HG03575 (cell line): ENCODE data around the gene HPCAL1.
"Not testable (repeated sequence)": the region's sequence is repeated elsewhere in the genome, so short reads cannot be mapped to it uniquely, and the experiment has no call there.

ENCODE experiments used
- ATAC-seq: cut with Tn5 transposase; IDR thresholded peaks from one replicate; pipeline ENCODE4 v1.9.1; 2021; ENCODE audit not compliant: unreplicated experiment, insufficient number of reproducible peaks, low FRiP score; ENCODE audit errors: extremely low read depth

HPCAL1 gene

DNA sequence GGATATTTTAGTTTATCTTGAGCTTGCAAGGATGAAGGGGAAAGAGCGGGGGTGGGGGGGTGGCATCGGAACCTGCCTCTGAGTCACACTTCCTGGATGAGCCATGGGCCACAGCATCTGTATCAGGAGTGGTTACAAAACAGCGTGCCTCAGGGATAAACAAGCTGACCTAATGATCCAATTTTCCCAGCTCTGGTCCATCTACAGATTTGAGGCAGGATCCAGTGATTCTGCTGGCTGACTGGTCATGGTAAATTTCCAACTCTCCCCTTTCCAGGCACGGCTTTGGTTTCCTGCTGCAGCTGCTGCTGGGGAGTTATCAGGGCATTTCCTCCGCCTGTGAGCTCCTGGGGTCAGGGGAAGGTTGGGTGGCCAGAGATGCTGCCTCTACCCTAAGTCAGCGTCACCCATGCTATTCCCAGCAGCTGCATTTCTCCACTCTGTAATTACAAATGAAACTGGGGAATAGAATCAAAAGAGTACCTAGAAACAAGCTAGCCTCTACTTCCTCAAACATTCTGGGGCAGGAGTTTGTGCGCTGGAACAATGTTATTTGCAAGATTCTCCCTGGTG is 4.7 kb upstream of the HPCAL1 start:
- no peak for ATAC-seq

DNA sequence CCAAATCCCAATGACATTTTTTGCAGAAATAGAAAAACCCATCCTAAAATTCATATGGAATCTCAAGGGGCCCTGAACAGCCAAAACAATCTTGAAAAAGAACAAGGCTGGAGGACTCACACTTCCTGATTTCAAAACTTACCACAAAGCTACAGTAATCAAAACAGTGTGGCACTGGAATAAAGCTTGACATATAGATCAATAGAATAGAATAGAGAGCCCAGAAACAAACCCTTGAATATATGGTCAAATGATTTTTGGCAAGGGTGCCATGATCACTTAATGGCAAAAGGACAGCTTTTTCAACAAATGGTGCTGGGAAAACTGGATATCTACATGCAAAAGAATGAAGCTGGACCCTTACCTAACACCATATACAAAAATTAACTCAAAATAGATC is 3.9 kb upstream of the HPCAL1 start:
- not testable (repeated sequence) for ATAC-seq

DNA sequence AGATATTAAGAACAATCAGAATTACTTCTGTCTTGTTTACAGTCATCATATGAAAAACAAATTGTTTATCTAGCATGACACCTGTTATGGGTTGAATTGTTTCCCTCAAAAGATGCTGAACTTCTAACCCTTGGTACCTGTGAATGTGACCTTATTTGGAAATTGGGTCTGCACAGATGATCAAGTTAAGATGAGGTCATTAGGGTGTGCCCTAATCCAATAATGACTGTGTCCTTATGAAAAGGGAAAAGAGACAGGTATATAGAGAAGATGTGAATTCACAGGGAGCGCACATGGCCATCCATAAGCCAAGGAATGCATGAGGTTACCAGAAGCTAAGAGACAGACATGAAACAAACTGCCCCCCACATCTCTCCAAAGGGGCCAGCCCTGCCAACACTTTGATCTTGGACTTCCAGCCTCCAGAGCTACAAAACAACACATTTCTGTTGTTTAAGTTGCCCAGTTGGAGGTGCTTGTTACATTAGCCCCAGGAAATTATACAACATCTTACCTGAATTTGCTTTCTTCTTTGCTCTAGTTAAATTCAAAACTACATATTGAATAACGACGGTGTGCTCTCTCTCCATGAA is 2.3 kb upstream of the HPCAL1 start:
- no peak for ATAC-seq

DNA sequence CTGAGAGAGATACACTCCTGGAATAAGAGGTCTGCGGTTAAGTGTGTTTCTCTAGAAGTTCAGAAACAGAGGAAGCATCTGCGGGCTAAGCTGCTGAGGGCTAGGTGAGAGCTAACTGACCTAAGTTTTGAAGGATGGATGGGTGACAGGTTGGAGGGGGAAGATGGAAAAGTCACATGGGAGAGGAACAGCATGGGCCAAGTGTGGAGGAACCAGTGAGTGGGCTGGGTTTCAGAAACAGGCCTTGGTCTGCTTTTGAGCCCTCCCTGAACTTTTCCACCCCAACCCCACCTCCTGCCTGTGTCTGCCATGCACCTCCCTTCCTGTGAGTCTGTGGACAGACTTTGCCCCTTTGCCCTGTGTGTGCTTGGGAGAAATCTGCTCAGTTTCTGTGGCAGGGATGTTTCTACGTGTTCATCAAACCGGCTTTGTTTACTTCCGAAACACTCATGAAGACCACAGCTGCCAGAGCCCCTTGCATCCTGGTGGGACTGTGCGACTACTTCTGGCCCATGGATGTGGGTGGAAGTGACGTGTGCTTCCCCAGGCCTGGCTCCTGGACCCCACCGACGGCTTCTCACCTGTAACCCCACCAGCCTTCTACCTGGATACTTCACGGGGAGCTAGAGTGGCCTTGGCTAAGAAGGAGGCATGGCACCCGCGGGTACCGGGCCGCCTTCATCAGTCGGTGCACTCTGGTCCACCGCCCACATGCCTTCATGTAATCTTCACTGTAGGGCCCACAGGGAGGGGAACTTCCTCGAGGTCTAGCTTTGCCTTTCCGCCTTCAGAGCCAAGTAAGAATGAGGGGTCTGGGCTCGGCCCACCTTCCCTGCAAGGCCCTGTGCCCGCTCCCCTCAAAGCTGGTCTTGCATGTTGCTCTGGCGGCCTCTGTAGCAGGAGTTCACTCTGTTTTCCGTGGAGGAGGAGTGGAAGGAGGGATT is 1.4 kb upstream of the HPCAL1 start:
- ATAC-seq = no peak

DNA sequence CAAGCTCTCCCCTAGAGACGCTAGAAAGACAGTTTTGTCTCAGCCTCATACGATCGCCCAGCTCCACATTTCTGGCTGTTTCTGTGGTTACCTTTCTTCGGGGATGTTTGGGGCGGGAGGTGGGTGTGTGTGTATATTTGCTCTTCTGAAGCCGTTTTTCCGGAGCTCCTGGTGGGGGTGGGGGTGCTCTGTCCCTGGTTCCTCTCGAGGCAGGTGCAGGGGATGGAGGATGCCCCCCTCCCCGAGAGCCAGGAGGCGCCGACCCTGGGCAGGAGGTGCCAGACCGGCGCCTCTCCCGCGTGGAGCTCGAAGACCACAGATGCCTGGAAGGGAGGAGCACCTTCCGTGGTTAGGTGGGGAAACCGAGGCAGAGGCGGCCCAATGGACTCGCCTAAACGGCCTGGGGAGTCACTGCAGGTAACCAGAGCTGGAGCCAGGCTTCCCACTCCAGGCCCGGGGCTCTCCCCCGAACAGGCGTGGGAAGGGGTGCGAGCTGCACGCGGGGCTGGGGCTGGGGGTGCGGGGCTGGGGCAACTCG is 694 bp upstream of the HPCAL1 start:
- no peak for ATAC-seq

DNA sequence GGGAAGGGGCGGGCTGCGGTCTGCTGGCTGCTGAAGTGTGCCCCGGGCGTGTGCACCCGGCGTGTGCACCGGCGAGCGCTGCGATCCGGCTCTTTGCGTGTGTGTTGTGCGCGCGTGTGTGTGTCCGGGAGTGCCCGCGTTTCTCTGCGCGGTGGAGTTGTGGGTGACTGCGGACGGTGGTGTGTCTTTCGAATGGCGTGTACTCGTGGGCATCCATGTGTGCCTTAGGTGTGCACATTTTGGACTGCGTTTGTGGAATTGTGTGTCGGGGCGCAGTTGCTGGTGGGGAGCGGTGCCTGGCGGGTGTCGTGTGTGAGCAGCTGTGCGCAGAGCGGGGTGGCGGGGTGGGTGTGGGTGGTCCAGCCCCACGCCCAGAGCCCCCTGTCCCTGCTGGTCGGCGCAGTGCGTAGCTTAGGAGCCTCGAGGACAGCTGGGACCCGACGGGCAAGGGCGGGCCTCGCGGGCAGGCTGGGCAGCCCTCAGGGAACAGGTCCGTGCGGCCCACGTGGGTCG is 533 bp downstream of the HPCAL1 start:
- no peak for ATAC-seq

DNA sequence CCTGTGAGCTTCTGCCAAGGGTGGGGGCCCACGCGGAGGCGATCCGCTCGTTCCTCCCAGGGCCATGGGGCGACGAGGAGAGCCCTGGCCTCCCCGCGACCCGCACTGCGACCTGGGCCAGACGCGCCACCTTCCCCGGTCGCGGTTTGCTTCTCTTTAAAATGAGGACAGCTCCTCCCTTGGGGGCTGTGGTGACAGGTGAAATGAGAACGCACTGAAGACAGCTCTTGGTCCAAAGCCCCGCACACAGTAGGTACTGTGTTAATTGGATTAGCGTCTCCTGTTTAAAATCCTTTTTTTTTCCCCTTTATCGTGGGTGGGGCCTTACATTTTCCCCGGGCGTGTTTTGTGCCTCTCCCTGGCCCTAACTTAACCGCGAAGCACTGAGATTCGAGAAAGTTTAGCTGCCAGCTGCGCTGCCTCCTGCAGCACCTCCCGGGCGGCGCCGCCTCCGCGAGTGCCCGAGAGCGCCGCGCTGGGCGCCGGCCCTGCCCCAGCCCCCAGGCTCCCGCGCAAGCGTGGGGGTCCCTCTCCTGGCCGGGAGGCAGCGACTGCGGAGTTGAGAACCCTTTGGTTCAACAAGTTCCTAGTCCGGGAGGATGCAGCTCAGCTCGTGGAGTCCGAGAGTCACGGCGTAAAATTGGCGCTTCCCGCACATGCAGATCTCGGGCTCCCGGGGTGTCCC is 1.1 kb downstream of the HPCAL1 start:
- no peak for ATAC-seq

DNA sequence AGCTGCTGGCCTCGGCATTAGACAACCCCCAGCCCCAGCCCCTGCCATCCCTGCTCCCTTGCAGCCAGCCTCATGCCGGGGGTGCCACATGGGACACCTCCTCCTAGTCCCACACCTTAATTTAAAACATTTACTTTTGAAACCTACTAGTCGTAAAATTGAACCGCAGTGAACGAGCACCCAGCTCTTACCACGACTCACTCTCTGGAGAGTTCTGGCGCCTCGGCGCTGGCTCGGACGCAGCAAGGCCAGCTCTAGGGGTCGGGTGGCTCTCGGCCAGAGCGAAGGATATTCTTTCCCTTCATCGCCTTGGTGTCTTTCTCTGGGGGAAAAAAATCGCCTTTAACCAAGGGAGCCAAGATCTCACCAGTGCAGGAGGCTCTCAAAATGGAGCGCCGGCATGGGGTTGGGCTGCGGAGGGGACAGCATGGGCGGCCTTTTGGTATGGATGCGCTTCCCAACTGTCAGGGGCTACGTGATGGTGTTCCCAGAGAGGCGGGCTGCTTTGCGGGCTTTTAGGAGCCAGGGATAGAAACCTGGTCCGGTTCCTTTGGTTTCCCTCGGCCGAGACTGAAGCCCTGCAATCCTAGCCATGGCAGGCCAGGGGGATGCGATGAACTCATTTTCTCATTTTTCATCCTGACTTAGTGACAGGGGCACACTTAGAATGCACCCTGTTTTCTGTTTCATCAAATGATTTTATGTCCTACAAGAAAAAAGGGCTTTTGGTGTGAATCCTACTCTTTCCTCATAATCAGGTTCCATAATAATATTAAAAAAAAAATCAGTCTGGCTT is 2.0 kb downstream of the HPCAL1 start:
- ATAC-seq = no peak

DNA sequence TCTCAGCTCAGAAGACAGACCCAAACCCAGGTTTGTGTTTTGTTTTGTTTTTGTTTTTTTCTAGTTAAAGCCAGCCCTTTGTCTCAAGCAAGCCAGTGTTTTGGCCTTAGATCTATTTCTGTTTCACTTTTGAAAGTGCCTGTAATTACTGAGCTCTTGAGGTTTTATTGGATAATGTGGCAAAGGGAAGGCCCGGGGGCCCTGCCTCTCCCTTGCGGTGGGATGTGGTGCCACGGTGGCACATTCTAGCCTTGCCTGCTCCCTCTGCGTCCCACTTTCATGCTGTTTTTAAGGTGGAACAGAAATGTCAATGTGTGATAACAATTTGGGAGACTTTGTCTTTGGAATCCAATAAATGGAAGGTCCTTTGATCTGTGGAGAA is 2.5 kb downstream of the HPCAL1 start:
- ATAC-seq = no peak

DNA sequence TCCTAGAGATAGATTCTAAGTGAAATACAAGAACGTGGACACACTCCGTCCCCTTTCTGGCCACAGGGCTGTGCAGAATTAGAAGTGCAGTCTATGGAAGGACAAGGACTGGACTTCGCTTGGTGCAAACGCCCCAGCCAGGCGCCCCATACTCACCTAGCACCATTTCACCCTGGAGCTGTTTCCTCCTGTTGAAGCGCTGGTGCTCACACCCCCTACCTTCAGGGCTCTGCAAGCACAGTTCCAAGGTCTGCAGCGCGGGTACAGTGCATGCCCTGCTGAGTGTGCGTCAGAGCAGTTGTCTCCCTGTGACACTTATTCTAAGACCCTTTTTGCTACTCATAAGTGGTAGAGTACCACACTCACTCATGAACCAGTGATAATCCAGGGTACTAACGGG is 3.0 kb downstream of the HPCAL1 start:
- no peak for ATAC-seq

DNA sequence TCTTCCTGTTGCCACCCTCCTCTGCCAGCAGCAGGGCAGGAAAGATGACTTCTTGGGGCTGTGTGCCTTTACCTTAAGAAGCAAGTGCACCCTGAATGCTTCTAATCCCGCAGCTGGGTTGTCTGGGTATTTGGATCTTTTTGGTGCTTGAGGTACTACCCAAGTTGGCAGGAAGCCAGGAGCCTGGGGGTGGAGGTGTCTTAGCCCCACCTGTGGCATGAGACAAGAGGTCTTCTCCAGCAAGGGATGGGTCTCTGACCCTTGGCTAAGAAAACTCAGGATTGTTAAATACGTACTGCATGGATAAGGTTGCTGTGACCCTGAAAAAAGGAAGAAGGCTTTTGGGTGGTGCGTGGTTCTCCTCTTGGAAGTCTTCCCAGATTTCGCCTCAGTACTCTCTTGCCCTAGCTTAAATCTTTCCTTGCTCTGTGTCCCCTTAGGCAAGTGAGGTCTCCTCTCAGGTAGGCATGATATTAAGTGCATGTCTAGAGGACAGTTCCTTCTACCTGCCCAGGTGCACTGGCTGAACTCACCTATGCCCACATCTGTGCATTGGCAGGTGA is 4.3 kb downstream of the HPCAL1 start:
- no peak for ATAC-seq

DNA sequence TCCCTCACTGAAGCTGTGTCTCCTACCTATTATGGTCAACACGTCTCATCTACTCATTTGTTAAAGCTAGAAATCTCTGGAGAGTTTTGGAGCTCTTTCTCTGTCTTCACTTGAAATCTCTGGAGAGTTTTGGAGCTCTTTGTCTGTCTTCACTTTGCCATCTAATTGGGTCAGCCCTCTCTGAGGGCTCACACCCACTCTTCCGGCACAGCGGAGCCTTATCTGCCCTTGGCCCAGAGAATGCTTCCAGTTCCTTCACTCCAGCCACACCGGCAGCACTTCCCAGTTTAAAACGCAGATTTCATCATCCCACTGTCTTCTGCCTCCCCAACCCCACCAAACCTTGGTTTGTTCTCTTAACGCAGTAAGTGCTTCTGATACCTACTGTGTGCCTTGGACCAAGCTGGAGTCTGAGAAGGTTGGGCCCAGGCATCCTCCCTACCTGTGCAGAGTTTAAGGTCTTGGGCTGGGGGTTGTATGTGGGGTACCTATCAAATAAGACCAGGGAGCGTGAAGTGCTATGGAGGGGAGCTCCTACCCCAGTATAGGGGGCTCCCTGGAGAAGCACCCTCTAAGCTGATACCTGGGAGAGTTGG is 5.0 kb downstream of the HPCAL1 start:
- ATAC-seq = no peak

DNA sequence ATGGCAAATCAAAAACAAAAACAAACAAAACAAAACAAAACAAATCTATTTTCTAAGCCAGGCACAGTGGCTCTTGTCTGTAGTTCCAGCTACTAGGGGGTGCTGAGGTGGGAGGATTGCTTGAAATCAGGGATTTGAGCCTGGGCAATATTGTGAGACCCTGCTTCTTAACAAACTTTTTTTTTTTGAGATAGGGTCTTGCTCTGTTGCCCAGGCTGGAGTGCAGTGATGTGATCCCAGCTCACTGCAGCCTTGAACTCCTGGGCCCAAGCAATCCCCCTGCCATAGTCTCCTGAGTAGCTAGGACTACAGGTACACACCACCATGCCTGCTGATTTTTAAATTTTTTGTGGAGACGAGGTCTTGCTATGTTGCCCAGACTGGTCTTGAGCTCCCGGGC is 6.2 kb downstream of the HPCAL1 start:
- no peak for ATAC-seq

DNA sequence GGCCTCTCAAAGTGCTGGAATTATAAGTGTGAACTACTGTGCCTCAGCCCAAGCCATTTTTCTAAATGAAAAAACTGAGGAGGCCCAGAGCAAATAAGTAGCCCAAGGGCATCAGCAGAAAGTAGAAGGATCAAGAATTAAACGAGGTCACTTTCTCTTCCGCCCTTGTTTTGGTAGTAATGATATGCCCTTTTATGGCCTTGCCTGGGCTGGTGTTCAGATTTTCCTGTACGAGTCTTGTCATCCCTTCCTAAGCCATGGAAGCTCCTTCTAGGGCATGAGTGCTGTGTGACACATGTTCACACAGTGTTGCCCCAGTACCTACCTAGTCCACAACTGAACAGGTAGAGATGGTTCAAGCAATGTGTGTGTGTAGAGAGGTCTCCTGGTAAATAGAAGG is 6.6 kb downstream of the HPCAL1 start:
- ATAC-seq = no peak

DNA sequence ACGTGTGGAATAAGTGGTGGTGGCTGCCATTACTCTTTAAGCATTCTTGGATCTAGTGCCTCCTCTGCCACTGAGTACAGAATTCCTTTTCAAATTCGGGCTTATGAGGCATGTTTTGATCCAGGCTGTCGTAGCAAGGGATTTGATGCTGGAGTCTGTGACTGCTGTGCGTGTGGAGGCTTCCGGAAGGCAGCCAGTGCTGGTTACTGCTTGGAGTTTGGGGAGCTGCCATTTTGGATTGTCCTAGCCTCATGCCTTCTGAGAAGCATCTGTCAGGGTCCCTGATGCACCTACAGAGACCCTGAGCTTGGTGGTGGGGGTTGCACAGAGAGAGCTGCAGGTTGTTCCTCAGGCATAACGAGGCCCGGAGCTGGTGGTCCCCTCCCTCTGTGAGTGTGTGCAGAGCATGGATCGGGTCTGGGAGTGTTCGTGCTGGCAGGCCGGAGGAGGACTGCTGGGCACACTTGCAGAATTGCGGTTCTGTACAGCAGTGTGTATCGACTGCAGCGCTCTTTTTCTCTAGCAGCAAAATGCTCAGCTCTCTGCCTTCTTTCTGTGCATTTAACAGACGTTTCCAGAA is 7.7 kb downstream of the HPCAL1 start:
- ATAC-seq = no peak

DNA sequence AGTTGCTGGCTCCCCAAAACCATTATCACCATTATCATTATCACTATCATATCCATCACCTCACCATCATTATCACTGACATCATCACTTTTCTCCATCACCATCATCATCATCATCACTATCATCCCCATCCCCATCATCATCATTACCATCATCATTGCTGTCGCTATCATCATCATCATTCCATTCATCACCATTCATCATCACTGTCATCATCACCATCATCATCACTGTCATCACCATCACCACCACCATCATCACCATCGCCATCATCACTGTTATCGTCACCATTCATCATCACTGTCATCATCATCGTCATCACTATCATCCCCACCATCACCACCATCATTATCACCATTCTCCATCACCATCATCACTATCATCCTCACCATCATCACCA is 9.0 kb downstream of the HPCAL1 start:
- ATAC-seq = no peak

DNA sequence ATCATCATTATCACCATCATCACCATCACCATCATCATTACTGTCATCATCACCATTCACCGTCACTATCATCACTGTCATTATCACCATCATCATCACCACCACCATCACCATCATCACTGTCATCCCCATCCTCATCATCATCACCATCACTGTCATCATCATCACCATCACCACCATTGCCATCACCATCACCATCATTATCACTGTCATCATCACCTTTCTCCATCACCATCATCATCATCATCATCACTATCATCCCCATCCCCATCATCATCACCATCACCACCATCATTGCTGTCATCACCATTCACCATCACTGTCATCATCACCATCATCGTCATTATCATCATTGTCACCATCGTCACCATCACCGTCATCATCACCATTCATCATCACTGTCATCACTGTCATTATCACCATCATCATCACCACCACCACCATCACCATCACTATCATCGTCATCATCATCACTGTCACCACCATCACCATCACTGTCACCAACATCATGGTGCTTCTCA is 9.8 kb downstream of the HPCAL1 start:
- ATAC-seq = no peak
